Stimulated activated CD8-positive, alpha-beta memory T cell treated with anti-CD3 and anti-CD28 coated beads, Interleukin-2, amount 100 ng/mL, for 48 hours (primary cell): ENCODE data around the gene ARL6IP1.

Experiments used
- DNase-seq, 2 donors: peaks; one replicate each; pipeline ENCODE4 v3.0.0-alpha.2; 2020; ENCODE audit warnings: low read depth in 2 of 2

ARL6IP1 gene

GRCh38 chr16:18801145-18801972, at the start of gene ARL6IP1:
ARL6IP1 (minus strand) TSS chr16:18801549; CDS start chr16:18801466, 83 bp downstream.
- peak; percentile 98 for DNase-seq

- no peak for DNase-seq
Measured at GRCh38 chr16:18846416-18846815, 45.1 kb upstream of the ARL6IP1 start.

- no peak for DNase-seq
Measured at GRCh38 chr16:18842565-18842964, 41.2 kb upstream of the ARL6IP1 start.

DNA sequence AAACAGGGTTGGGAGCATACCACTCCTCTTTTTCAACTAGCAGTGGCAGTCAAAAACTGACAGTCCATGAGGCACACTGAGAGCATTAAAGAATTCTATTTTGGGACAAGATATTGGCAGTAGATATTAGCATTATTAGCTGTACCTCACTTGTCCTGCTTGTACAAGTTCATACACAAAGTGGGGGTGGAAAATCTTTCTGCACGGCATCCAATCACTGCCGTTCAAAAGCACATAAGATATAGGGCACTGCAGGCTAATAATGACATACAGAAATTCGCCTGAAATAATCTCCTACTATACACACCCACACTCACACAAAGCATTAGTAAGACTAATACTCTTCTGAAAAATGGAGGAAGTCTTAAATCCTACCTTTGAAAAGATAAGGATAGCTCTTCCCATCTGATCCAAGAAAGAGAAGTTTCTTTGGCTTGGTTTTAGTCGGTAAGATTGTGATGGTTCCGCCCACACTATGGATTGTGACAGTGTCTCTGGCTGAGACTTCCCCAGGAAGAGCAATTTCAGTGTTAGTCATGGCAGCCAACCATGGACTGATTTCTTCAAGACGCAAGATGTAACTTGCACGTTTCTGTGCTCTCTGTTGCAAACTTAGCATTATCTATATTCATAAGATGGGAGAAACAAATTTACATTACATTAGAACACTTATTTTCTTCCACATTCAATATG, 40.6 kb upstream of the ARL6IP1 start:
- DNase-seq, result no peak

DNA sequence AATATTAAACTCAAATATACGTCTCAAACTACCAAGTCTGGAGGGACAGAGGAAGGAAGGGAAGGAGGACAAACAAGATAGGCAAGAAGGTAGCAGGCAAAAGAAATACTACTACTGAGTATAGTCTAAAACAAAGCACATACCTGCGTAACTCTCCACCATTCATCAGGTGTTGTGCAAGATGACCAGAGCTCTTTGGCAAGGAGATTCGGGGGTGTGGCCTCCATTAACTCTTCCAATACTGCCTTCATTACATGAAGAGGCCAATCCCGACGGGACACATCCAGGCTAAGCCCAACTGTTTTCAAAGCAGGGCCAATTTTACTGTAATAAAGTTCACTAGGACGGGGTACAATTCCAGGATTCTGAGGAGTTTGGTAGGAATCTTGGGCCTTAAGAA, 38.2 kb upstream of the ARL6IP1 start:
- no peak for DNase-seq

DNA sequence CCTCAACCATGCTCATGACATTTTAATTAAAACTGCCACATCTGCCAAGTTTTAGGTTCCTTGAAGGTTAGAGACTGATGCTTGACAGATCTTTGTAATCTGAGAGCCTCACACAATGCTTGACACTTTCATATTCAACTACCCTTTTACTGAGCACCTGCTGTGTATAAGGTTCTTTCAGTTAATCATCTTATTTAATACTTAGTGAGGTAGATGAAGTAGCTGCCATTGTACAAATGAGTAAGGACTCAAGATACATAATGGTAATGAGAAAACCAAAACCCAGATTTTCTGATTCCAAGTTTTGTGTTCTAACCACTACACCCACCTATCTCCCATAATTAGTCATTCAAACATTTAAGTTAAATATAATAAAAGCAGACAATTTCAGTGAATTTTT, 35.4 kb upstream of the ARL6IP1 start:
- no peak for DNase-seq

- no peak for DNase-seq
Measured at GRCh38 chr16:18834864-18835263, 33.5 kb upstream of the ARL6IP1 start.

- no peak for DNase-seq
Measured at GRCh38 chr16:18833707-18834505, 32.6 kb upstream of the ARL6IP1 start.

DNA sequence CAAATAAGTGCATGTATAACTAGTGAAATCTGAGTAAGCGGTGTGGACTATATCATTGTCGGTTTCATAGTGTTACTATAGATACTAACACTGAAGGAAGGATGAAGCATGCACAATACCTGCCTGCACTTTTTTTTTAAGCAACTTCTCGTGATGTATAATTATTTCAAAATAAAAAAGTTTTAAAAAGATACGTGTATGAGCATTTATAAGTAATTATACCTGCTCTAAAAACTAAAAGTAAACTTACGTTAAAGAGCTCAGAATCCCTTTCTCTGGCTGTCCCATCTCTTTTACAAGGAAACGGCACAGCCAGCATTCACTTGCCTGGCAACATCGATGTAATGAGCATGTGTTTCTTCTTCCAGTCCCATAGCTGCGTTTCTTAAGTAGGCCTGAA, 31.3 kb upstream of the ARL6IP1 start:
- no peak for DNase-seq

- DNase-seq, result no peak
Measured at GRCh38 chr16:18832006-18832405, 30.7 kb upstream of the ARL6IP1 start.

DNA sequence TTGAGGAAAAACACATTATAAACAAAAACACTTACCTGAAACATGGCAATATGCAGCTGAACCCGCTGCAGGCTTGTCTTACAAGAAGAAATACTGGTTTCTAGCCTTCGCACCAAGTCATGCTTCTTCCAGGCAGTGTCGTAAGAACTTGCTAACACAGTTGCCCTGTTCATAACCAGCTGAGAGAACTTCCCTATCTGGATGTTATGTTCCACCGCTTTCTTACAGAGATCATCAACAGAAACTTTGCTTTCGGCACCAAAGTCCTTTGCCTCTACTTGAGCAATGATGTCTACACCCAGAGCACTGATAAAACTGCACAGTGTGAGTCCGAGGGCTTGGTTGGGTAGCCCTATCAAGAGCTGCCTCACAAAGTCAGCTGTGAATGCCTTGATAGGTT, 27.9 kb upstream of the ARL6IP1 start:
- no peak for DNase-seq

- no peak for DNase-seq
Measured at GRCh38 chr16:18827890-18828289, 26.5 kb upstream of the ARL6IP1 start.

GRCh38 chr16:18816286-18816685, 14.9 kb upstream of the ARL6IP1 start:
- no peak for DNase-seq

GRCh38 chr16:18811925-18812324, 10.6 kb upstream of the ARL6IP1 start:
- DNase-seq, result no peak

DNA sequence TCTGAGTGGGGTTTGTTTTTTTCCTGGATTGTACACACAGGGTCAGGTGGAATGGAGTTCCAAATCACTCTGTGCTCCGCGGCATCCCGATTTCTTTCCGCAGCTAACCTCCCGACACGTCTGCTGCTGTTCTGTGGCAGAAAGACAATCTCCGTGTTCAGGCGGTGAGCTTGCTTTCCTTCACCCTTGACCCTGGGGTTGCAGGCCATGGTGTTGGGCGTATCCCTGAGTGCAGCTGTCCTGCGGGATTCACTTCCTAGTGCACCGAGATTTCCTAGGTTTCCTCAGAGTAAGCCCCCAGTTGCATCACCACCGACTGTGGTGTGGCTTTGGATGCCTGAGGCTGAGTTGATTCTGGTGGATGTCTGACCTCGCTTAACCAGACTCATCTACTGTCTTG, 7.8 kb upstream of the ARL6IP1 start:
- no peak for DNase-seq

- no peak for DNase-seq
Measured at GRCh38 chr16:18805257-18805773, 4.0 kb upstream of the ARL6IP1 start.

DNA sequence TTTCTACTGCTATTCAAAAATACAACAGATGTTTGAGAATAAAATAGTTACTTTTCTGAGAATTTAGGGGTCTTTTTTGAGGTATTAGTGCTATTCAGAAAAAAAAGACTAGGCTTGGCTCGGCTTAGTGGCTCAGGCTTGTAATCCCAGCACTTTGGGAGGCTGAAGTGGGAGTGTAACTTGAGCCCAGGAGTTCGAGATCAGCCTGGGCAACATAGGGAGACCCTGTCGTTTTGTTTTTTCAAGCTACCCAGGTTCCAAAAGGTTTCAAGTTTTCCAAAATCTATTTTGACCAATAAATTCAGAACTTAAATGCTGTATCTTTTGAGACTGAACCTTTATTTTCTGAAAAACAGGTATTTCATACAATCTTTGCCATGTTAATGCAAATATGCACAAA, 3.2 kb upstream of the ARL6IP1 start:
- DNase-seq, result no peak

GRCh38 chr16:18803569-18804462, 2.5 kb upstream of the ARL6IP1 start:
- no peak for DNase-seq

- DNase-seq, result no peak
Measured at GRCh38 chr16:18802767-18803343, 1.5 kb upstream of the ARL6IP1 start.

GRCh38 chr16:18800775-18801144, 589 bp downstream of the ARL6IP1 start:
- no peak for DNase-seq

- DNase-seq, result no peak
Measured at GRCh38 chr16:18800293-18800692, 1.1 kb downstream of the ARL6IP1 start.
